SK-N-SH treated with all-trans-retinoic acid at 6 μM for 48 hours (cell line): Measurements from ENCODE around the gene RTL1.

Source experiments
- ATAC-seq: fragments of 200-7000 bp; cut with Tn5 transposase; 3 replicates; pipeline ENCODE4 v1.9.1; 2020; ENCODE audit warnings: mild to moderate bottlenecking, moderate library complexity
- ARNTL ChIP-seq: fragments of 450-650 bp; formaldehyde crosslinking; IDR thresholded peaks from 2 replicates; pipeline ENCODE4 v1.5.0; 2020; ENCODE audit warnings: low read depth, mild to moderate bottlenecking, moderate library complexity, borderline replicate concordance
- BACH2 ChIP-seq: fragments of 250-450 bp; sonication (Bioruptor Pico); IDR thresholded peaks from 2 replicates; pipeline ENCODE4 v1.9.0; 2021; ENCODE audit warnings: mild to moderate bottlenecking, borderline replicate concordance
- CREB5 ChIP-seq: fragments of 250-450 bp; sonication (Bioruptor Pico); IDR thresholded peaks from 2 replicates; pipeline ENCODE4 v1.5.1; 2020; ENCODE audit warnings: low read depth, mild to moderate bottlenecking, moderate library complexity
- CSDC2 ChIP-seq: fragments of 250-450 bp; sonication (Bioruptor Pico); IDR thresholded peaks from 2 replicates; pipeline ENCODE4 v1.5.0; 2020; ENCODE audit warnings: mild to moderate bottlenecking, moderate library complexity
- CSRNP3 ChIP-seq: fragments of 250-450 bp; sonication (Bioruptor Pico); IDR thresholded peaks from 2 replicates; pipeline ENCODE4 v1.5.1; 2021; ENCODE audit warnings: mild to moderate bottlenecking, moderate library complexity
- ESRRG ChIP-seq: fragments of 250-450 bp; sonication (Bioruptor Pico); IDR thresholded peaks from 2 replicates; pipeline ENCODE4 v1.6.1; 2021; ENCODE audit warnings: mild to moderate bottlenecking
- GLIS3 ChIP-seq: fragments of 250-450 bp; sonication (Bioruptor Pico); IDR thresholded peaks from 2 replicates; pipeline ENCODE4 v1.5.0; 2020; ENCODE audit warnings: mild to moderate bottlenecking, moderate library complexity
- ISL1 ChIP-seq: fragments of 250-450 bp; sonication (Bioruptor Pico); IDR thresholded peaks from 2 replicates; pipeline ENCODE4 v2.1.2; 2022; ENCODE audit warnings: mild to moderate bottlenecking, moderate library complexity
- OSR1 ChIP-seq: fragments of 250-450 bp; sonication (Bioruptor Pico); IDR thresholded peaks from 2 replicates; pipeline ENCODE4 v1.8.0; 2022; ENCODE audit warnings: moderate library complexity, mild to moderate bottlenecking, inconsistent platforms
- PATZ1 ChIP-seq: fragments of 250-450 bp; sonication (Bioruptor Pico); IDR thresholded peaks from 2 replicates; pipeline ENCODE4 v1.8.0; 2020; ENCODE audit warnings: mild to moderate bottlenecking, moderate library complexity, borderline replicate concordance
- POU6F1 ChIP-seq: fragments of 250-450 bp; sonication (Bioruptor Pico); IDR thresholded peaks from 2 replicates; pipeline ENCODE4 v1.8.0; 2021; ENCODE audit warnings: low read depth, mild to moderate bottlenecking, moderate library complexity, borderline replicate concordance
- PPARA ChIP-seq: fragments of 250-450 bp; sonication (Bioruptor Pico); IDR thresholded peaks from 2 replicates; pipeline ENCODE4 v1.5.0; 2020; ENCODE audit warnings: mild to moderate bottlenecking, borderline replicate concordance
- RARB ChIP-seq: fragments of 250-450 bp; sonication (Bioruptor Pico); IDR thresholded peaks from 2 replicates; pipeline ENCODE4 v1.8.0; 2021; ENCODE audit warnings: mild to moderate bottlenecking, moderate library complexity
- SNAI2 ChIP-seq: fragments of 250-450 bp; sonication (Bioruptor Pico); IDR thresholded peaks from 2 replicates; pipeline ENCODE4 v1.5.0; 2020; ENCODE audit warnings: mild to moderate bottlenecking, moderate library complexity
- TCF4 ChIP-seq: fragments of 250-450 bp; sonication (Bioruptor Pico); IDR thresholded peaks from 2 replicates; pipeline ENCODE4 v1.8.0; 2021; ENCODE audit warnings: mild to moderate bottlenecking, moderate library complexity, borderline replicate concordance
- TOX ChIP-seq: fragments of 250-450 bp; sonication (Bioruptor Pico); IDR thresholded peaks from 2 replicates; pipeline ENCODE4 v1.8.0; 2021; ENCODE audit warnings: mild to moderate bottlenecking, moderate library complexity, borderline replicate concordance
- TSHZ2 ChIP-seq: fragments of 250-450 bp; sonication (Bioruptor Pico); IDR thresholded peaks from 2 replicates; pipeline ENCODE4 v1.5.0; 2020; ENCODE audit warnings: mild to moderate bottlenecking, moderate library complexity
- ZC3H10 ChIP-seq: fragments of 250-450 bp; sonication (Bioruptor Pico); IDR thresholded peaks from 2 replicates; pipeline ENCODE4 v1.5.1; 2021; ENCODE audit warnings: mild to moderate bottlenecking, moderate library complexity
- ZFP3 ChIP-seq: fragments of 250-450 bp; sonication (Bioruptor Pico); IDR thresholded peaks from 2 replicates; pipeline ENCODE4 v1.5.0; 2020; ENCODE audit warnings: mild to moderate bottlenecking, moderate library complexity
- ZFP30 ChIP-seq: fragments of 450-650 bp; formaldehyde crosslinking; IDR thresholded peaks from 2 replicates; pipeline ENCODE4 v1.5.0; 2022; ENCODE audit warnings: mild to moderate bottlenecking, moderate library complexity
- ZNF565 ChIP-seq: fragments of 450-650 bp; formaldehyde crosslinking; conservative IDR thresholded peaks from 2 replicates; pipeline ENCODE4 v1.5.0; 2020; ENCODE audit warnings: low read depth, mild to moderate bottlenecking, moderate library complexity
- ZNF70 ChIP-seq: fragments of 450-650 bp; formaldehyde crosslinking; IDR thresholded peaks from 2 replicates; pipeline ENCODE4 v1.5.0; 2020; ENCODE audit warnings: mild to moderate bottlenecking, moderate library complexity
- ZNF8 ChIP-seq: fragments of 450-650 bp; formaldehyde crosslinking; IDR thresholded peaks from 2 replicates; pipeline ENCODE4 v1.5.0; 2020; ENCODE audit warnings: mild to moderate bottlenecking, moderate library complexity

Gene RTL1

GRCh38 chr14:100896369-100897060 is 7.0 kb downstream of the RTL1 start:
- TF ChIP-seq RARB (CRISPR knock-in tag), result no peak
- no peak for TF ChIP-seq ARNTL (CRISPR knock-in tag)
- TF ChIP-seq OSR1 (CRISPR knock-in tag), result no peak
- no peak for TF ChIP-seq TSHZ2
- no peak for TF ChIP-seq ISL1 (CRISPR knock-in tag)
- TF ChIP-seq TOX, result no peak
- no peak for TF ChIP-seq PATZ1 (CRISPR knock-in tag)
- no peak for ATAC-seq

- no peak for TF ChIP-seq CREB5
- TF ChIP-seq ZC3H10, result no peak
- TF ChIP-seq TCF4 (CRISPR knock-in tag), result no peak
- no peak for TF ChIP-seq SNAI2 (CRISPR knock-in tag)
- TF ChIP-seq GLIS3 (CRISPR knock-in tag), result no peak
- no peak for TF ChIP-seq ZFP3 (CRISPR knock-in tag)
- no peak for TF ChIP-seq ZFP30
- ATAC-seq, result no peak
Observed at GRCh38 chr14:100895411-100895810, 8.1 kb downstream of the RTL1 start.

GRCh38 chr14:100894416-100894815 is 9.1 kb downstream of the RTL1 start:
- ATAC-seq, result no peak
- no peak for TF ChIP-seq BACH2 (CRISPR knock-in tag)
- TF ChIP-seq GLIS3 (CRISPR knock-in tag), result no peak
- TF ChIP-seq CREB5, result no peak
- TF ChIP-seq ESRRG, result no peak
- TF ChIP-seq TCF4 (CRISPR knock-in tag), result no peak
- TF ChIP-seq ISL1 (CRISPR knock-in tag), result no peak
- no peak for TF ChIP-seq PPARA (CRISPR knock-in tag)
- TF ChIP-seq RARB (CRISPR knock-in tag), result no peak
- TF ChIP-seq CSRNP3 (CRISPR knock-in tag), result no peak
- TF ChIP-seq PATZ1 (CRISPR knock-in tag), result no peak
- no peak for TF ChIP-seq SNAI2 (CRISPR knock-in tag)
- TF ChIP-seq ZC3H10, result no peak
- TF ChIP-seq ZNF565 (CRISPR knock-in tag), result no peak
- no peak for TF ChIP-seq ZNF70 (CRISPR knock-in tag)
- no peak for TF ChIP-seq TOX
- no peak for TF ChIP-seq CSDC2 (CRISPR knock-in tag)
- TF ChIP-seq ARNTL (CRISPR knock-in tag), result no peak
- TF ChIP-seq ZFP3 (CRISPR knock-in tag), result no peak
- TF ChIP-seq ZNF8 (CRISPR knock-in tag), result no peak
- TF ChIP-seq POU6F1 (CRISPR knock-in tag), result no peak
